ACC112 (cell line): Measurements from ENCODE around the gene CCDC192.
A peak's percentile ranks its signal among the peaks of the same experiment; 100 is the strongest.

Source experiments
- H2AFZ ChIP-seq: fragments of 200-600 bp; sonication (generic); one replicate; pipeline ENCODE4 v1.6.0; 2017; ENCODE audit warnings: antibody characterized with exemption, low read length; ENCODE audit not compliant: unreplicated experiment
- H3K27ac ChIP-seq: fragments of 200-600 bp; sonication (generic); 2 replicates; pipeline ENCODE4 v1.5.1; 2014; ENCODE audit warnings: low read depth, mild to moderate bottlenecking, antibody characterized with exemption, low read length, moderate library complexity
- H3K27me3 ChIP-seq: fragments of 200-600 bp; sonication (generic); 2 replicates; pipeline ENCODE4 v1.6.1; 2014; ENCODE audit warnings: mild to moderate bottlenecking, antibody characterized with exemption, low read length, moderate library complexity, mixed read lengths; ENCODE audit not compliant: insufficient read depth
- H3K36me3 ChIP-seq: fragments of 200-600 bp; sonication (generic); 2 replicates; pipeline ENCODE4 v1.6.1; 2016; ENCODE audit warnings: mild to moderate bottlenecking, antibody characterized with exemption, low read length, moderate library complexity, mixed read lengths; ENCODE audit not compliant: insufficient read depth
- H3K4me1 ChIP-seq: fragments of 200-600 bp; sonication (generic); one replicate; pipeline ENCODE4 v1.6.1; 2016; ENCODE audit warnings: low read length, mixed read lengths; ENCODE audit not compliant: insufficient read depth, unreplicated experiment, control insufficient read depth
- H3K4me3 ChIP-seq: fragments of 200-600 bp; sonication (generic); 2 replicates; pipeline ENCODE4 v1.5.1; 2014; ENCODE audit warnings: mild to moderate bottlenecking, low read depth, low read length
- H3K79me2 ChIP-seq: fragments of 200-600 bp; sonication (generic); one replicate; pipeline ENCODE4 v1.6.0; 2016; ENCODE audit warnings: low read length; ENCODE audit not compliant: control insufficient read depth, unreplicated experiment, insufficient read depth

Gene CCDC192

DNA sequence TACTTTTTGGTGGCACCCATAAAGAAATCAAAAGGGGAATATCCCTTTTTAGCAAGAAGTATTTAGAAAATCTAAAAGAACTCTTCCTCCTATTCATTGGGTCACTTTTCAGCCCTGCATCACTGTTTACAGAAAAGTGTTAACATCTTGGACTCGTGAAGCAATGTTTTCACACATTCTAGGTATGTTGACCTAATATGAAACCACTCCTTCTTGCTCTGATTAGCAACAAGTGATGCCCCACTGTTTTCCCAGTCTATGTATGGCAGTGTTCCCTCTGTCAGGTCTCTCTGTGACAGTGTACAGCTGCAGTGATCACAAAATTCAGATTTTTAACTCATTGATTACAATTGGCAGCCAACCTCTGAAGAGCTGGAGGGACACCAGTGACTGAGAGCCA lies 232.2 kb downstream of the CCDC192 start:
- H3K4me1 ChIP-seq = peaks cover 14% of the 10 kb centered on the region
- H3K79me2 ChIP-seq = no peaks in the 10 kb centered on the region
- H3K27ac ChIP-seq = peak overlapping the region; percentile 27; the same call in 1 of the 2 replicates
- H2AFZ ChIP-seq = no peak overlapping the region
- H3K36me3 ChIP-seq = no peaks in the 10 kb centered on the region
- H3K27me3 ChIP-seq = no peaks in the 10 kb centered on the region
- no peak overlapping the region for H3K4me3 ChIP-seq

GRCh38 chr5:127936439-127936972 lies 233.3 kb downstream of the CCDC192 start:
- Histone ChIP-seq H3K27me3 (no peaks in the 10 kb centered on the region), H2AFZ (no peak overlapping the region), H3K4me3 (no peak overlapping the region), H3K79me2 (no peaks in the 10 kb centered on the region), H3K36me3 (no peaks in the 10 kb centered on the region), H3K4me1 (peaks cover 14% of the 10 kb centered on the region), H3K27ac (no peak overlapping the region)

- Histone ChIP-seq H3K27ac (no peak overlapping the region), H3K36me3 (no peaks in the 10 kb centered on the region), H3K79me2 (no peaks in the 10 kb centered on the region), H2AFZ (no peak overlapping the region), H3K4me3 (no peak overlapping the region), H3K4me1 (peaks cover 29% of the 10 kb centered on the region), H3K27me3 (no peaks in the 10 kb centered on the region)
Observed at GRCh38 chr5:127938746-127939145, 235.6 kb downstream of the CCDC192 start.

- no peak overlapping the region for H3K27ac ChIP-seq
- no peak overlapping the region for H3K4me3 ChIP-seq
- H3K36me3 ChIP-seq = no peaks in the 10 kb centered on the region
- no peak overlapping the region for H2AFZ ChIP-seq
- no peaks in the 10 kb centered on the region for H3K27me3 ChIP-seq
- peaks cover 15% of the 10 kb centered on the region for H3K4me1 ChIP-seq
- H3K79me2 ChIP-seq = no peaks in the 10 kb centered on the region
Observed at GRCh38 chr5:127940854-127941253, 237.7 kb downstream of the CCDC192 start.

DNA sequence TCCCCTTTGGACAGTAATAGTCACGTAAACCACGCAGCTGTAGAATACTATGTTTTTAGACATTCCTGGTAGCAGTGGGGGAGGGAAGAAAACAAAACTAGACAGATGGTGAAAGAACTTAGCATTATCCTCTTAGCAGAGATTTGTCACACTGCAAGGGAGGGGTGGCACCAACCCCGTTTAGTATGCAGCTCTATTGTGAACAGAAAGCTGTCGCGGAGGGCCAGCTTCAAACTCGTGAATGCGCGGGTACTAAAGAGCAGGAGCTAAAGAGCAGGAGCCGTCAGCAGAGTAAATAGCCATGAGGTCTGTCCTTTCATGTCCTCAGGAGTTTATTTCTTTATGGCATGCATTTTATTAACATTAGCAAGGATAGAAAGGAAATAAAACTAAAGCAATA lies 238.5 kb downstream of the CCDC192 start:
- Histone ChIP-seq H3K4me3 (no peak overlapping the region), H3K27me3 (no peaks in the 10 kb centered on the region), H3K27ac (no peak overlapping the region), H3K79me2 (no peaks in the 10 kb centered on the region), H2AFZ (no peak overlapping the region), H3K4me1 (peaks cover 15% of the 10 kb centered on the region), H3K36me3 (no peaks in the 10 kb centered on the region)

DNA sequence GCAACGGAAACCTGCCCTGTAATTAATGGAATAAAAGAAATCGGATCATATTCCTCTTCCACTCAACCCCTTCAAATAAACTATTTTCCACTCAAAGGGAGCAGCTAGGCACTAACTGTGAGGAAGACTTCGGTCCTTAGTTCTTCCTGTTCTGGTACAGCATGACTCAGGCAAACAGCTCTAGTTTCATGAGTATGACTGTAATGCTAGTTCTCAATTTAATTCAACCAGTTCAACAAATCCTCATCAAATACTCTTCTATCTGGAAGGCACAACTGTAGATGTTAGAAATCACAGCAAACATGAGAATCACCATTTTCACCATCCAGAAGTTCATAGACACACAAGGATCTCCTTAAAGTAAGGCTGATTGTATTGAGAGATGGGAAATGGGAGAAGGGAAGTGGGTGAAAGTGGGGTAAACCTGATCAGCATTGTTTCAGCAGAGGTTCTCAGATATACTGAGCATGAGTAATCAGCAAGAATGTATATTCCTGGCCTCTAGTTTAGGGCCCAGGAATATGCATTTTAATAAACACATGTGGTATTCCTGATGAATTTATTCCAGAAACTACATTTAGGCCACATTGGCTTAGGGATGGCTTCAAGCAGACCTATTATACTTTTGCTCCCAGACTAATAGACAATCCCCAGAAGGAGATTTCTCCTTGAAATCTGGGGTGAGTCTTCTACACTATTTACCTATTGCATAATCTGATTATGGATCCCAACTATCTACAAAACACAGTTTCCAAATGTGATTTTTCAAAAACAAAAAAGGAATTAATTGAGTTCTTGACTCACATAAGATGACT lies 239.3 kb downstream of the CCDC192 start:
- no peak overlapping the region for H3K4me3 ChIP-seq
- peak overlapping the region; percentile 35; the same call in 1 of the 2 replicates for H3K27ac ChIP-seq

GRCh38 chr5:127943061-127943371 lies 239.8 kb downstream of the CCDC192 start:
- Histone ChIP-seq H3K27ac (no peak overlapping the region), H3K4me3 (no peak overlapping the region), H3K4me1 (peaks cover 15% of the 10 kb centered on the region), H3K79me2 (no peaks in the 10 kb centered on the region), H3K27me3 (no peaks in the 10 kb centered on the region), H3K36me3 (no peaks in the 10 kb centered on the region), H2AFZ (no peak overlapping the region)

More for the DNA sequence above, 239.3 kb downstream of the CCDC192 start:
- no peak overlapping the region for H2AFZ ChIP-seq
- H3K4me1 ChIP-seq = peaks cover 15% of the 10 kb centered on the region
- H3K36me3 ChIP-seq = no peaks in the 10 kb centered on the region
- no peaks in the 10 kb centered on the region for H3K79me2 ChIP-seq
- H3K27me3 ChIP-seq = no peaks in the 10 kb centered on the region

- no peak overlapping the region for H3K27ac ChIP-seq
- H2AFZ ChIP-seq = no peak overlapping the region
- no peaks in the 10 kb centered on the region for H3K79me2 ChIP-seq
- no peaks in the 10 kb centered on the region for H3K27me3 ChIP-seq
- H3K36me3 ChIP-seq = no peaks in the 10 kb centered on the region
- H3K4me1 ChIP-seq = peaks cover 15% of the 10 kb centered on the region
- H3K4me3 ChIP-seq = no peak overlapping the region
Observed at GRCh38 chr5:127944125-127944524, 240.9 kb downstream of the CCDC192 start.

GRCh38 chr5:127947941-127948340 lies 244.8 kb downstream of the CCDC192 start:
- Histone ChIP-seq H3K36me3 (no peaks in the 10 kb centered on the region), H3K27ac (no peak overlapping the region), H3K4me3 (no peak overlapping the region), H3K79me2 (no peaks in the 10 kb centered on the region), H3K4me1 (peaks cover 1% of the 10 kb centered on the region), H2AFZ (no peak overlapping the region), H3K27me3 (no peaks in the 10 kb centered on the region)

GRCh38 chr5:127950707-127951391 lies 247.7 kb downstream of the CCDC192 start:
- Histone ChIP-seq H2AFZ (no peak overlapping the region), H3K36me3 (0 out of 2 replicates have a peak, but pooled peaks cover under 1% of the 10 kb centered on the region), H3K27ac (no peak overlapping the region), H3K4me1 (no peaks in the 10 kb centered on the region), H3K27me3 (no peaks in the 10 kb centered on the region), H3K4me3 (no peak overlapping the region), H3K79me2 (no peaks in the 10 kb centered on the region)

- H3K4me3 ChIP-seq = no peak overlapping the region
- 0 out of 2 replicates have a peak, but pooled peaks cover 8% of the 10 kb centered on the region for H3K36me3 ChIP-seq
- H3K27ac ChIP-seq = no peak overlapping the region
- no peaks in the 10 kb centered on the region for H3K27me3 ChIP-seq
- H2AFZ ChIP-seq = no peak overlapping the region
- no peaks in the 10 kb centered on the region for H3K4me1 ChIP-seq
- no peaks in the 10 kb centered on the region for H3K79me2 ChIP-seq
Observed at GRCh38 chr5:127951791-127952190, 248.6 kb downstream of the CCDC192 start.
